CD14-positive monocyte (primary cell): Measurements from ENCODE around the gene ECSIT. TPM values are rescaled to one million over a fixed set of nuclear protein-coding genes. Genes with fewer than 3 reads are reported as not detected.
A peak's percentile ranks its signal among the peaks of the same experiment; 100 is the strongest.
"Not testable (repeated sequence)": the region's sequence is repeated elsewhere in the genome, so short reads cannot be mapped to it uniquely, and the experiment has no call there.

Experiments
- DNase-seq, 3 donors: peaks; one replicate each; pipeline ENCODE4 v3.0.0-alpha.2; 2011 to 2022
- H2AFZ ChIP-seq: 2 replicates; pipeline ENCODE4 v1.6.0; 2012; ENCODE audit warnings: mild to moderate bottlenecking, low read depth, low read length, inconsistent platforms; ENCODE audit not compliant: insufficient read depth, poor library complexity, severe bottlenecking
- H3K27ac ChIP-seq, 2 donors: 1 replicate in 1 of 2; 2 replicates in 1 of 2; pipeline ENCODE4 v1.5.1; 2012 to 2013; ENCODE audit warnings: low read length in 2 of 2, control low read depth in 1 of 2, inconsistent platforms in 1 of 2, low read depth in 1 of 2, mild to moderate bottlenecking in 1 of 2
- H3K27me3 ChIP-seq, 2 donors: one replicate each; pipeline versions ENCODE4 v1.6.0 to v1.6.1; 2011 to 2013; ENCODE audit warnings: low read length in 2 of 2; ENCODE audit not compliant: control insufficient read depth in 2 of 2, insufficient read depth in 2 of 2
- H3K36me3 ChIP-seq, 2 donors: replicated peaks in 1 of 2; 1 replicate in 1 of 2; 2 replicates in 1 of 2; pipeline versions ENCODE4 v1.5.1 to v1.6.1; 2012 to 2013; ENCODE audit warnings: low read length in 2 of 2, control low read depth in 1 of 2, inconsistent platforms in 1 of 2, mild to moderate bottlenecking in 1 of 2; ENCODE audit not compliant: insufficient read depth in 2 of 2, control insufficient read depth in 1 of 2
- H3K4me1 ChIP-seq, 2 donors: 1 replicate in 1 of 2; 2 replicates in 1 of 2; pipeline versions ENCODE4 v1.5.1 to v1.6.1; 2012 to 2013; ENCODE audit warnings: low read length in 2 of 2, control low read depth in 1 of 2, inconsistent platforms in 1 of 2, mild to moderate bottlenecking in 1 of 2, moderate library complexity in 1 of 2; ENCODE audit not compliant: insufficient read depth in 2 of 2, control insufficient read depth in 1 of 2
- H3K4me2 ChIP-seq: replicated peaks from 2 replicates; pipeline ENCODE3; 2012; ENCODE audit warnings: low read length, moderate library complexity, mild to moderate bottlenecking; ENCODE audit not compliant: poor library complexity, severe bottlenecking; ENCODE audit errors: extremely low read depth
- H3K4me3 ChIP-seq, 3 experiments: fragments of 200-600 bp in 1 of 3; sonication (generic) in 1 of 3; replicated peaks in 1 of 3; 1 replicate in 2 of 3; 2 replicates in 1 of 3; pipeline ENCODE4 v1.5.1; 2011 to 2013; ENCODE audit warnings: low read length in 3 of 3, mild to moderate bottlenecking in 3 of 3, control low read depth in 2 of 3, low read depth in 2 of 3, inconsistent platforms in 1 of 3, moderate library complexity in 1 of 3
- H3K79me2 ChIP-seq: 2 replicates; pipeline ENCODE4 v1.6.0; 2012; ENCODE audit warnings: mild to moderate bottlenecking, control low read depth, inconsistent platforms, low read length, moderate library complexity; ENCODE audit not compliant: insufficient read depth
- H3K9ac ChIP-seq: 2 replicates; pipeline ENCODE4 v1.6.0; 2017; ENCODE audit warnings: low read length, mild to moderate bottlenecking; ENCODE audit not compliant: insufficient read depth, poor library complexity, severe bottlenecking
- H3K9me3 ChIP-seq, 2 donors: replicated peaks in 1 of 2; 1 replicate in 1 of 2; 2 replicates in 1 of 2; pipeline versions ENCODE4 v1.5.1 to v1.6.1; 2012 to 2013; ENCODE audit warnings: low read length in 2 of 2, control low read depth in 1 of 2; ENCODE audit not compliant: control insufficient read depth in 1 of 2, insufficient read depth in 1 of 2
- H4K20me1 ChIP-seq: 2 replicates; pipeline ENCODE4 v1.6.0; 2012; ENCODE audit warnings: mild to moderate bottlenecking, low read length, control low read depth, moderate library complexity; ENCODE audit not compliant: insufficient read depth
- H3K27ac Mint-ChIP-seq, 7 donors: one replicate each; pipeline ENCODE4 v1.8.0; 2020; ENCODE audit warnings: mild to moderate bottlenecking in 7 of 7, mixed read lengths in 7 of 7, moderate library complexity in 6 of 7, inconsistent platforms in 2 of 7
- H3K27me3 Mint-ChIP-seq, 3 donors: one replicate each; pipeline ENCODE4 v1.8.0; 2021 to 2022; ENCODE audit warnings: low read depth in 3 of 3, mild to moderate bottlenecking in 3 of 3, mixed read lengths in 3 of 3, moderate library complexity in 3 of 3, inconsistent platforms in 1 of 3
- H3K36me3 Mint-ChIP-seq, 2 donors: one replicate each; pipeline ENCODE4 v1.8.0; 2020; ENCODE audit warnings: mixed read lengths in 2 of 2, inconsistent platforms in 1 of 2, mild to moderate bottlenecking in 1 of 2
- H3K4me1 Mint-ChIP-seq: one replicate; pipeline ENCODE4 v1.8.0; 2020; ENCODE audit warnings: mild to moderate bottlenecking, mixed read lengths
- H3K4me3 Mint-ChIP-seq, 2 donors: one replicate each; pipeline ENCODE4 v1.8.0; 2020; ENCODE audit warnings: mild to moderate bottlenecking in 2 of 2, mixed read lengths in 2 of 2, moderate library complexity in 1 of 2
- H3K9me3 Mint-ChIP-seq, 7 donors: one replicate each; pipeline ENCODE4 v1.8.0; 2020 to 2022; ENCODE audit warnings: mixed read lengths in 7 of 7, mild to moderate bottlenecking in 6 of 7, moderate library complexity in 6 of 7, inconsistent platforms in 2 of 7
- CTCF ChIP-seq: fragments of 200-600 bp; IDR thresholded peaks from one replicate; pipeline ENCODE4 v1.8.0; 2022; ENCODE audit warnings: antibody characterized with exemption, mild to moderate bottlenecking
- WGBS: methylation state at CpG from one replicate; pipeline ENCODE4 v1.1.5; 2013; ENCODE audit warnings: missing lambda C conversion rate; ENCODE audit not compliant: insufficient coverage; 5-methylcytosine and 5-hydroxymethylcytosine counted together
- intact Hi-C, 2 donors: fragments of 100-400 bp; cut with micrococcal nuclease; formaldehyde crosslinking; loops; one replicate each; pipeline versions ENCODE4 v1.15.0 to v1.15.1; 2023
- polyA plus RNA-seq, 3 donors: library from polyadenylated mRNA; depleted of rRNA in 1 of 3; unstranded in 2 of 3; stranded (reverse) in 1 of 3; fragments of 300-500 nt in 2 of 3; fragments of >200 nt in 1 of 3; fragmentation: Illumina TruSeq in 2 of 3; gene quantifications; 1 replicate in 2 of 3; 2 replicates in 1 of 3; pipeline ENCODE4 v1.2.3, GENCODE V29; 2012 to 2021

Gene ECSIT
- polyA plus RNA-seq, 3 donors: 26.4 to 31.6 (median 28.3) TPM

GRCh38 chr19:11574689-11575088 lies 45.8 kb upstream of the ECSIT start:
- Histone ChIP-seq H4K20me1 (no peaks in the 10 kb centered on the region), H3K27me3 (no peaks in the 10 kb centered on the region), H3K79me2 (no peaks in the 10 kb centered on the region), H3K4me2 (no peak overlapping the region), H3K36me3 (no peaks in the 10 kb centered on the region), H3K27ac (no peak overlapping the region), H3K9ac (no peak overlapping the region), H2AFZ (no peak overlapping the region), H3K4me1 (peaks cover 36 to 48% of the 10 kb centered on the region in 2 donors), H3K4me3 (no peak overlapping the region), H3K9me3 (no peaks in the 10 kb centered on the region)
- Mint-ChIP-seq H3K36me3 (peaks cover 2 to 3% of the 10 kb centered on the region in 2 donors), H3K9me3 (peaks cover 0 to 10% (median 0%) of the 10 kb centered on the region in 7 donors), H3K4me3 (no peak overlapping the region), H3K27me3 (peaks cover 3 to 16% (median 4%) of the 10 kb centered on the region in 3 donors), H3K4me1 (peaks cover 48% of the 10 kb centered on the region), H3K27ac (peak overlapping the region in 1 of 7 donors; percentile 67)
- TF ChIP-seq CTCF: no peak
- DNase-seq: no peak
- intact Hi-C loops: no loop called here
- WGBS: 59% methylated on average over 8 of the region's 9 CpGs

- H3K4me1 ChIP-seq: peaks cover 29 to 43% of the 10 kb centered on the region in 2 donors
- H3K4me2 ChIP-seq, H3K9ac ChIP-seq, H3K36me3 Mint-ChIP-seq, H3K79me2 ChIP-seq, H3K9me3 ChIP-seq, H4K20me1 ChIP-seq, H3K4me3 Mint-ChIP-seq, H3K9me3 Mint-ChIP-seq, H3K27ac Mint-ChIP-seq, H3K36me3 ChIP-seq, H2AFZ ChIP-seq, H3K27ac ChIP-seq, H3K4me3 ChIP-seq, DNase-seq, H3K27me3 ChIP-seq, intact Hi-C loops: not testable (repeated sequence)
- peaks cover 3 to 11% (median 4%) of the 10 kb centered on the region in 3 donors for H3K27me3 Mint-ChIP-seq
- H3K4me1 Mint-ChIP-seq: peaks cover 49% of the 10 kb centered on the region
- 50% methylated on average over 1 of the region's 4 CpGs for WGBS
Measured at GRCh38 chr19:11573763-11574162, 44.8 kb upstream of the ECSIT start.

- H3K27ac ChIP-seq, H3K4me2 ChIP-seq, H3K36me3 ChIP-seq, H3K9ac ChIP-seq, H3K27me3 ChIP-seq, H3K27me3 Mint-ChIP-seq, H3K79me2 ChIP-seq, H3K36me3 Mint-ChIP-seq, DNase-seq, intact Hi-C loops, H3K4me3 ChIP-seq, H3K4me3 Mint-ChIP-seq, H3K9me3 Mint-ChIP-seq, H3K9me3 ChIP-seq, H2AFZ ChIP-seq, H4K20me1 ChIP-seq: not testable (repeated sequence)
- Mint-ChIP-seq H3K27ac (peak overlapping the region in 1 of 7 donors; percentile 6), H3K4me1 (peaks cover 50% of the 10 kb centered on the region)
- WGBS: 85% methylated on average over 3 of the region's 6 CpGs
- peaks cover 29 to 43% of the 10 kb centered on the region in 2 donors for H3K4me1 ChIP-seq
Measured at GRCh38 chr19:11573354-11573753, 44.4 kb upstream of the ECSIT start.
